ENCODE data around the gene APOA4. TPM values are rescaled to one million over a fixed set of nuclear protein-coding genes. Genes with fewer than 3 reads are reported as not detected.

The APOA4 gene
- total RNA-seq, 1 experiment from 2014 or later: not detected

- RAD21 ChIA-PET (ENCODE audit: low non-redundant PET in 1 of 2, low total read pairs in 2 of 2, uncharacterized antibody in 2 of 2, unreplicated experiment in 2 of 2): no interaction called here
- ATAC-seq: no peak
- no peak for DNase-seq (ENCODE audit: low read depth, low spot score)
- CTCF ChIA-PET: no interaction called here
- no peak overlapping the region for H2AFZ ChIP-seq (ENCODE audit: low read depth, low read length, poor library complexity, severe bottlenecking)
- H3K27ac ChIP-seq (ENCODE audit: low read depth, low read length): no peak overlapping the region
- no peak overlapping the region for H3K4me3 ChIP-seq (replicated peaks in 1 of 2; ENCODE audit: low read depth in 1 of 2, low read length in 2 of 2)
- no TSS peak for BruUV-seq (replicated peaks)
- POLR2A ChIA-PET: no interaction called here
- H3K4me2 ChIP-seq (ENCODE audit: low read length): no peak overlapping the region
- intact Hi-C loops (cut with micrococcal nuclease): no loop called here
- no peak overlapping the region for H3K9ac ChIP-seq (ENCODE audit: low read length)
- no peaks in the 10 kb centered on the region for H3K4me1 ChIP-seq (ENCODE audit: control insufficient read depth in 1 of 2, insufficient read depth in 2 of 2, low read length in 2 of 2)
- H3K36me3 ChIP-seq (ENCODE audit: control insufficient read depth in 1 of 2, insufficient read depth in 2 of 2, low read length in 2 of 2): peaks cover 0 to 4% of the 10 kb centered on the region in 2 experiments; a peak in 1 of 4 replicates
- TF ChIP-seq SP1 (IDR thresholded peaks at IDR 0.05; ENCODE audit: low read depth) (no peak), POLR2A (IDR thresholded peaks at IDR 0.05; ENCODE audit: borderline replicate concordance, extremely low read depth, insufficient read depth, insufficient read length) (no peak), YY1 (IDR thresholded peaks at IDR 0.05; ENCODE audit: extremely low read depth, insufficient replicate concordance, low read depth, low read length) (no peak), REST (IDR thresholded peaks at IDR 0.05; ENCODE audit: low read depth) (no peak), EGR1 (IDR thresholded peaks at IDR 0.05; ENCODE audit: low read depth) (no peak), ZNF274 (IDR thresholded peaks at IDR 0.05; ENCODE audit: low read depth, low read length) (no peak), FOSL1 (IDR thresholded peaks at IDR 0.05; ENCODE audit: low read depth) (no peak), JUND (IDR thresholded peaks at IDR 0.05) (no peak), CBX3 (IDR thresholded peaks at IDR 0.05; ENCODE audit: low read depth) (no peak), ZFX (IDR thresholded peaks at IDR 0.05) (no peak), CTCF (IDR thresholded peaks at IDR 0.05 in 2 of 3, conservative IDR thresholded peaks at IDR 0.05 in 1 of 3; ENCODE audit: borderline replicate concordance in 1 of 3, insufficient read depth in 1 of 3, low read depth in 2 of 3, low read length in 2 of 3) (no peak), ATF3 (IDR thresholded peaks at IDR 0.05) (no peak), SIN3A (IDR thresholded peaks at IDR 0.05; ENCODE audit: low read depth) (no peak), EZH2 (IDR thresholded peaks at IDR 0.05) (no peak), POLR2AphosphoS5 (IDR thresholded peaks at IDR 0.05; ENCODE audit: low read depth, low read length) (no peak), TCF7L2 (IDR thresholded peaks at IDR 0.05; ENCODE audit: borderline replicate concordance, extremely low read depth, insufficient read depth, insufficient read length) (no peak)
- no peaks in the 10 kb centered on the region for H4K20me1 ChIP-seq (ENCODE audit: insufficient read depth)
- no peaks in the 10 kb centered on the region for H3K9me2 ChIP-seq (ENCODE audit: insufficient read depth)
- no peaks in the 10 kb centered on the region for H3K27me3 ChIP-seq (ENCODE audit: insufficient read depth, low read length)
- no peaks in the 10 kb centered on the region for H3K79me2 ChIP-seq (ENCODE audit: insufficient read depth, low read length)
- no peaks in the 10 kb centered on the region for H3K9me3 ChIP-seq (ENCODE audit: control insufficient read depth in 1 of 2, insufficient read depth in 1 of 2, low read depth in 1 of 2, low read length in 2 of 2)
These were observed 39.1 kb upstream of the APOA4 start for GRCh38 chr11:116862185-116862584.
